ENCODE data around the gene SCYL1.

DNA sequence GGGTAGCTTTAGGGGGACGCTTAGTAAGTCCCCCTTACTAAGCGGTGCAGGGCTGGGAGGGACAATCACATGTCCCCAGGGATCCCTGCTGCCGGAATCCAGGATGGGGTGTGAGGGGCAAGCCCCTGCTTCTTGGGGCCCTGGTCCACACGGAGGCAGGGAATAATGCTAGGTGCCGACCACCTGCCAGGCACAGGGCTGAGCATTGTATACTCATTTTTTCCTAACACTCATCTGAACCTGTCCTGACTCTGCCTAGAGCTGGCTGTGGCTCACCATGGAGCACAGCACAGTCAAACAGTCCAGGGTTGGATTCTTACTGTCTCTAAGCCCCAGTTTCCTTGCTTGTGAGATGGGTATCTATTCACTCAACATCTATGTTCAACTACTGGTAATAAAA lies 34.7 kb downstream of the SCYL1 start:
- TF ChIP-seq, protein P1, sequence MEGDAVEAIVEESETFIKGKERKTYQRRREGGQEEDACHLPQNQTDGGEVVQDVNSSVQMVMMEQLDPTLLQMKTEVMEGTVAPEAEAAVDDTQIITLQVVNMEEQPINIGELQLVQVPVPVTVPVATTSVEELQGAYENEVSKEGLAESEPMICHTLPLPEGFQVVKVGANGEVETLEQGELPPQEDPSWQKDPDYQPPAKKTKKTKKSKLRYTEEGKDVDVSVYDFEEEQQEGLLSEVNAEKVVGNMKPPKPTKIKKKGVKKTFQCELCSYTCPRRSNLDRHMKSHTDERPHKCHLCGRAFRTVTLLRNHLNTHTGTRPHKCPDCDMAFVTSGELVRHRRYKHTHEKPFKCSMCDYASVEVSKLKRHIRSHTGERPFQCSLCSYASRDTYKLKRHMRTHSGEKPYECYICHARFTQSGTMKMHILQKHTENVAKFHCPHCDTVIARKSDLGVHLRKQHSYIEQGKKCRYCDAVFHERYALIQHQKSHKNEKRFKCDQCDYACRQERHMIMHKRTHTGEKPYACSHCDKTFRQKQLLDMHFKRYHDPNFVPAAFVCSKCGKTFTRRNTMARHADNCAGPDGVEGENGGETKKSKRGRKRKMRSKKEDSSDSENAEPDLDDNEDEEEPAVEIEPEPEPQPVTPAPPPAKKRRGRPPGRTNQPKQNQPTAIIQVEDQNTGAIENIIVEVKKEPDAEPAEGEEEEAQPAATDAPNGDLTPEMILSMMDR (conservative IDR thresholded peaks at IDR 0.05; ENCODE audit: low read depth, low read length): no peak
- TF ChIP-seq POLR2A (IDR thresholded peaks at IDR 0.05; ENCODE audit: low read depth, low read length) (no peak), CEBPB (IDR thresholded peaks at IDR 0.05; ENCODE audit: low read depth, low read length) (no peak), MAFK (IDR thresholded peaks at IDR 0.05; ENCODE audit: low read depth, low read length) (no peak), MAZ (IDR thresholded peaks at IDR 0.05; ENCODE audit: borderline replicate concordance, low read depth, low read length) (no peak), RFX5 (IDR thresholded peaks at IDR 0.05; ENCODE audit: low read depth, low read length) (no peak)
- TF ChIP-seq, protein P2, sequence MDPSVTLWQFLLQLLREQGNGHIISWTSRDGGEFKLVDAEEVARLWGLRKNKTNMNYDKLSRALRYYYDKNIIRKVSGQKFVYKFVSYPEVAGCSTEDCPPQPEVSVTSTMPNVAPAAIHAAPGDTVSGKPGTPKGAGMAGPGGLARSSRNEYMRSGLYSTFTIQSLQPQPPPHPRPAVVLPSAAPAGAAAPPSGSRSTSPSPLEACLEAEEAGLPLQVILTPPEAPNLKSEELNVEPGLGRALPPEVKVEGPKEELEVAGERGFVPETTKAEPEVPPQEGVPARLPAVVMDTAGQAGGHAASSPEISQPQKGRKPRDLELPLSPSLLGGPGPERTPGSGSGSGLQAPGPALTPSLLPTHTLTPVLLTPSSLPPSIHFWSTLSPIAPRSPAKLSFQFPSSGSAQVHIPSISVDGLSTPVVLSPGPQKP (IDR thresholded peaks at IDR 0.05; ENCODE audit: borderline replicate concordance, low read depth, low read length): no peak

Data from IMR-90 (cell line).